ENCODE measurements around the gene ANO3.
"Not testable (repeated sequence)": the region's sequence is repeated elsewhere in the genome, so short reads cannot be mapped to it uniquely, and the experiment has no call there.

The ANO3 gene

DNA sequence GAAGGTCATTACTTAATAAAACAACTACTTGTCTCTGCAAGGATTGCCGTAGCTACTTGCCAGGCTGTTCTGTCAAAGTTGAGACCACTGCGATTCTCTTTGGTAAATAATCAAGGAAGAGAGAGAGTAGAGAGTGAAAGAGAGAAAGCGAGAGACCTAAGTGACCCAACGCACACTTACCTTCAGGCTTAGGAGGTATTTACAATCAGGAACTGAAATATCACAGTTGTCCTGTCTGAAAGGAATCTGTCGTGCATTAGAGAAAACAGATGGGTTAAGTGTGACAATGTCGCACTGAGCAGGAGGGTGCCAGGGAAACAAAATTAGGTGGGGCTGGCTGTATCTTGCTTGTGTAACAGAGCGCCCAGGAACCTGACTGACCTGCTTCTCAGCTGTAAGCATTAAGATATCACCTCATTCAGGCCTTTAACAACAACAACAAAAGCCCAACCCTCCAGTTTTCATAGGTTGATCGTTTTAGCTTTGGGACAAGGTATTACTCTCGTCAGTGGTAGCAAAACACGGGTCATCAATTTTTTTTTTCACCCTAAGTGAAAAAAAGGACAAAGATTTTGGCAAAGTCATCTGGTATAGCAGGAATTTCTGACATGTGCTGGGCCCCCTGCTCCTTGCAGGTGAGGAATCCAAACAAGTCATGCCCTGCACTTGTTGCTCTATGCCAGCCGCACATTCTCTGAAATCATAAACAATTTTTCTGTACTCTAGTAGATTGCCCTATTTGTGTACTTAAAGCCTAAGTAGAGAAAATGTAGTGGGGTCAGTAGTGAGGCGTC lies 240.1 kb downstream of the ANO3 start, which contains the start of gene MUC15:
Gene MUC15, minus strand, starts transcription at position 403 of the 794 bp plus-strand sequence. CDS start 5,169 bp downstream, outside the sequence.
- no peak for DNase-seq (ENCODE audit: extremely low read depth in 1 of 2, low read depth in 1 of 2)

DNA sequence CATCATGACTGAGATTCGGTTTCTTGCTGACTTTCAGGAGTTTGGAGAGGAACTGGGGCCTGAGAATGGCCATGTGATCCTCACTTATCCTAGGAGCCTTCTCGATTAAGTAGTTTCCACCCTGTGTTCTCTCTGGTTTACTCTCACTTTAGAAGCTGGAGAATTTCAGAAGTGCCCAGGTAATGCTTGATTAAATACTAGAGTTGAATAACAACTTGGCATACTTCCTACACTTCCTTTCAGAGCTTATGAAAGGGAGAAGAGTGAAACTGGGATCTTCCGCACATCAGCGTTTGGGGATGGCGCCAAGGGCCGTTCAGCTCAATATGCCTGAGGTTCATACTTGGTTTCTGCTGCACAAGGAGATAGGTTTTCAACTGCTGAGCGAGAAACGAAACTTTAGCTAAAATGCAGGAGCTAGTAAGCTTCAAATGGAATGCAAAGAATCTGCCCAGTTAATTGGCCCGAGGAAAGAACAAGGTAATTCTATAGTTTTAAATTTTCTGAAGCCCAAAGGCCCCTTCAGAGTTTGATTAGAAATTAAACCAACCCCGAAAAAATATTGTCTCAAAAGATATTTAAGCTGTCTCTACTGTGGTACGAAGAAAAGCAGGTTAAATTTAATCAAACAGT lies 241.0 kb downstream of the ANO3 start:
- no peak for DNase-seq (ENCODE audit: extremely low read depth in 1 of 2, low read depth in 1 of 2)

DNA sequence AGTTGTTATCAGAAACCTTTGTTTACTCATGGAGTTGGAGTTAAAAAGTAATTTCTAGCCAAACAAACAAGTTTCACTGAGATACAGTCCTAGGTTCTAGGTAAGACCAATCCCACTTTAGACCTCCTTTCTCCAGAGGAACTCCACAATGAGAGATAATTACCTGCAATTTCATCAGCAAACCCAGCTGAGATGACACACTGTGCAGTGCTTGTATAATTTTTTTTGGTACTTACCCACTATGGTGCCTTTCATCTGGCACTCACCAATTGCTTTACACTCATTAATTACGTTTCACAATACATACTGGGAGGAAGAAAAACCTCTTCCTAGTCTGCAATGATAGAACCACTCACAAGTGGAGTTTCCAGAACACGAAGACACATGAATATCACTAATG lies 242.0 kb downstream of the ANO3 start:
- DNase-seq (ENCODE audit: extremely low read depth in 1 of 2, low read depth in 1 of 2): no peak

DNA sequence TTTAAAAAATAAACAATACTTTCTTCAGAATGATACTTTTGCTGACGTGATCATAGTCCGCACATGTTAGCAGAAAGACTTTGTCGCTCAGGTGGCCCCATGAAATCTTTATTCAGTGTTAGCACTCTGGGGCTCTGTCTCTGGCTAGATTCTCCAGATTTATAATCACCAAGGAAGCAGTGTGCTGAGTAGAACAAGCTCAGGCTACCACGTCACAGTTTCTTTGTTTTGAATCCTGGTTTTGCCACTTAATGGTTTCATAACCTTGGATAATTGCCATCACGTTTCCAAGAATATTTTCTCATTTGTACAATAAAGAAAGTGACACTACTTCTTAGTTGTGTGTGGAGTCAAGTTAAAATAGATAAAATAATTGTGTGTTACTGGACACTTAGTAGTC lies 244.0 kb downstream of the ANO3 start:
- no peak for DNase-seq (ENCODE audit: extremely low read depth in 1 of 2, low read depth in 1 of 2)

DNA sequence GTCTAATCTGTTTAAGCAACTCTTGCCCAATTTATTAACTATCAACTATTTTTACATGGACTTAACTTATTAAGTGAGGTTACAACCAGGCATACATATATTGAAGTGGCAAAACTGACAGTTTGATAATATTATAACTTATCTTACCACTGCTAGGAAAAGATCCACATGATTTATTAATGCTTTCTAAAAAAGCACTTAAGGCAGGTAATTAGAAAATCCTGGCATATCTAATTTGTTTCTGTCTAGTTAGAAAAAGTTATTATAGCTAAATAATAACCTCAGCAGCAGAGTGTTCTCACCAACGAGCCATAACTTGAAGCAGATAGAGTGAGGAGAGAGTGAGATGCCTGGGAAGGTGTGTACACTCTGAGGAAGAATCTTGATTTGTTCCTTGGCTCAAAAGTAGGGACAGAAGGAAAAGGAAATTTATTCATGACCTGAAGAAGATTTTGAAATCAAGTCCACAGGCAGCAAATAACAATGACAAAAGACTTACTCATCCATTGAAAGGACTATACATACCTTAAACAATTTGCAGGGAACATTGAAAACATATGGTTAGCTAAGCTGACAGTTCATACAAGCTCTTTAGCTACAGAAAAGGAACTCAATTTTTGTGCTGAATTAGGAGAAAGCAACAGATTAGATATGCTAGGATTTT lies 247.2 kb downstream of the ANO3 start:
- DNase-seq (ENCODE audit: extremely low read depth in 1 of 2, low read depth in 1 of 2): no peak

DNA sequence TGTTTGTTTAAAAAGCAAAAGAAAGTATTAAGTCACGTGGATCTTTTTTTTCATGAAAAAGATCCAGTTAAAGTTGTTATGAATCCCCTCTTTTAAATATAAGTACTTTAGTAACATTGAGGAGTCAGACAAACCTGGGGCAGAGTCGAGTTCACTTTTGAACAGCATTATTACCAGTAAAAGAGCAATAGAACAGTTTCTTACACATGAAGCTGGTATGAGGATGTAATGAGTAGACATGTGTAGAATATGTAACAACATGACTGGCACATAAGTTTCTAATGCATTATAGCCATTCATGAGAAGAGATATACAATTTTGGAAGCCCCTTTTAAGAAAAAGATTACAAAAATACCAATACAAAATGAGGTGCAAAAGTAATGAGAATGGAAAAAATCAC lies 247.8 kb downstream of the ANO3 start:
- DNase-seq (ENCODE audit: extremely low read depth in 1 of 2, low read depth in 1 of 2): no peak

DNA sequence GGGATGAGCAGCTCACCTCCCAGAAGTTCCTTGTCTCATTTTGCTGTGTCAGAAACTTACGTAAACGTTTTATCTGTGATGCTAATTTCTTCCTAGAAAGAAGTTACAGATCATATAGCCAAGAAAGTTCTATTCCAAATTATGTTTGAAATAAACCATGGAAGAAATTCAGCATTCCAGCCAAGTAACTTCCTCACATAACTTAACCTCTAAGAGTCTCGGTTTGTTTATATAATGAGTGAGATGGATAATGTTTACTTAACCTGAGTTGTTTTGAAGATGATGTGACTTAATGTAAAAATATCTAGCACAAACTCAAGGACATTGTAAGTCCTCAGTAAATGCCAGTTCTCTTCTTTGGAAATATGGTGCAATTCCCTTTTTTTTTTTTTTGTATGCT lies 249.0 kb downstream of the ANO3 start:
- DNase-seq (ENCODE audit: extremely low read depth in 1 of 2, low read depth in 1 of 2): no peak

DNA sequence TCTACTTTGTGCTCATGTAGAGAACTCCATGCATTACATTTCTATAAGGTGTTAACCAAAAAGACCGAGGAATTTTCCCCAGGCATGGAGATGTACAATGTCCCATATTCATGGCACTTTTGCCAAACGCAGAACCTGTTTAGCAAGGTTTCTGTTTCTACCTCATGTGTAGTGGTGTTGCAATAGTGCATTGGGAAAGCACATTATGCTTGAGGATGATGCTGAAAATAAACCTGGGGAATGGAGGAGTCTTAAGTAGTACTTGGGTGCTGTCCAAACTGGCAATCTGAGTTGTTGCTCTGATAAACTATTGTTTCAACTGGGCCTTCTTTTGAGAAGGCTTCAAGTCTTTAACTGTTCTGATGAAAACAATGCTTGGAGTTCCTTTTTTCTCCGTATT lies 251.6 kb downstream of the ANO3 start:
- DNase-seq (ENCODE audit: extremely low read depth in 1 of 2, low read depth in 1 of 2): no peak

DNA sequence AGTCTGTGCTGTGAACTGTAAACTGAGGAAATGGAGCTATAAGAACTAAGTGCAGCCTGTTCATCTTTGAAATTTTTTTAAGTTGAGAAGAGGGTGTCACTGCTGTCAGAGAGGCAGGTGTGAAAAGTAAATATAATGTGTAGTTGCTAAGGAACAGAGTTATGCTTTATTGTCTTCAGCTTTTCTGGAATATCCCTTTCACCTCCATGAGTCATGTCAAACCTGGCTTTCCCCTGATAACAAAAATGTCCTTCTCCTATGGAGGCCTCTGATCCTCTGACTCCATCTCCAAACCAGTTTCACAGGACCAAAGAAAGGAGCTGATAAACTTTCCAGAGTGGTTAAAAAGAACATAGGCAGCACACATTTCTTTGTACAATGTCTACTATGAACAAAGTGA lies 252.9 kb downstream of the ANO3 start:
- no peak for DNase-seq (ENCODE audit: extremely low read depth in 1 of 2, low read depth in 1 of 2)

DNA sequence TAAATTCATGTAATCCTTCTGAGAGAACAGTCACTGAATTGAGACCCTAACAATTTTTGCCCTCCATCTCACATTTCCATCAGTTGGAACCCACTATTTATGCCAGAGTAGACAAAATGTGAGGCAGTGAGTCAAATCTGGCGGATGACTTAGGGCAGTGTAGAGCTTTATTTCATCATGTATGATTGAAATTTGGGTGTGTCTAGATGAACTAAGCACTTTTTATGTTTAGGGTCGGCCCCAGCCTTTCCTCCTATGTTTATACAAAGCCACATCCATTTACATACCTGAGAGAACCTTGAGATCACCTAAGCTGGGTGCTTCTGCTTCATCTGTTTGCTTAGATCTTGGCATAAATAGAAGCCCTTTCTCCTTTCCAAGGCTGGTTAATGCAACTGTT lies 255.1 kb downstream of the ANO3 start:
- DNase-seq (ENCODE audit: extremely low read depth in 1 of 2, low read depth in 1 of 2): no peak

DNA sequence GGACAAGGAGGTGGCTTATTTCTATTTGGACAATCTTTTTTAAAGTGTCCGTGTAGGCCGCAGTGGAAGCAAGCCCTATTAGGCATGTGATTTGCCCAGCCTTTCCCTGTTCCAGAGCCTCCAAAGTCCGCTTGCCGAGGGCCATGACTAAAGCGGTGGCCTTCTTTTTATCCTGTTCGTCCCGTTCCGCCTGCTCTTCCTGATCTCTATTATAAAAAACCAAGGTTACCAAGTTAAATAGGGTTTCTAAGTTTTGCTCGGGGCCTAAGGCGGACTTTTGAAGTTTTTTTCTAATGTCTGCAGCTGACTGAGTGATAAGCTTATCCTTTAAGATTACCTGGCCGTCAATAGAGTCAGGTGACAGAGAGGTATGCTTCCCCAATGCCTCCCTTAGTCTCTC lies 261.8 kb downstream of the ANO3 start:
- no peak for DNase-seq (ENCODE audit: extremely low read depth in 1 of 2, low read depth in 1 of 2)

DNA sequence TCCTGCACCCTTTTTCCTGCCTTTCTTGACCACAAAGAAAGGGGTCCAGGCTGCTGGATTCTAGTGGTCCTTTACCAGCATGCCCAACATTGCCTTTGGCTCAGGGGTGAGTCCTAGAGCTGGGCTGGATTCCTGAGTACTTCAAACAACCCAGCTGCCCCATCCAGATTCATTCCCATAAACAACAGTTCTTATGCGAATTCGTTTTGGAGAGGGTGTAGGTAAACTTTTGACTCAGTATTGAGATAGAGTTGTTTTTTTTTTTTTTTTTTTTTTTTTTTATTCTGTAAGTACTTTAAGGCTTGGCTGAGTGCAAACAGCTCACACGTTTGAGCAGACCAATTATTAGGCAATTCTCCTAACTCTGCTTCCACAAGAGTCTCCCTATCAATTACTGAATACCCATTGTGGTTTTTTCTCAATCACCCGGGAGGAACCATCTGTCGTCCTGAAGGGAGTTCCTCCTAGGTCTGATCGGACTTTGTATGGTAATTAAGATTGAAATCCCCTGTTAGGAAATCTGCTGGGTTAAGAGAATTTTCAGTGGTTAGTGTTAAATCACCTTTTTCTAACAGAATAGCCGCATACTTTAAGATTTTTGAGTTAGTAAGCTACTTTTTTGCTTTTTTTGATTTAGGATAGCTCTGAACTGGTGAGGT lies 263.4 kb downstream of the ANO3 start:
- not testable (repeated sequence) for DNase-seq (ENCODE audit: extremely low read depth in 1 of 2, low read depth in 1 of 2)

DNA sequence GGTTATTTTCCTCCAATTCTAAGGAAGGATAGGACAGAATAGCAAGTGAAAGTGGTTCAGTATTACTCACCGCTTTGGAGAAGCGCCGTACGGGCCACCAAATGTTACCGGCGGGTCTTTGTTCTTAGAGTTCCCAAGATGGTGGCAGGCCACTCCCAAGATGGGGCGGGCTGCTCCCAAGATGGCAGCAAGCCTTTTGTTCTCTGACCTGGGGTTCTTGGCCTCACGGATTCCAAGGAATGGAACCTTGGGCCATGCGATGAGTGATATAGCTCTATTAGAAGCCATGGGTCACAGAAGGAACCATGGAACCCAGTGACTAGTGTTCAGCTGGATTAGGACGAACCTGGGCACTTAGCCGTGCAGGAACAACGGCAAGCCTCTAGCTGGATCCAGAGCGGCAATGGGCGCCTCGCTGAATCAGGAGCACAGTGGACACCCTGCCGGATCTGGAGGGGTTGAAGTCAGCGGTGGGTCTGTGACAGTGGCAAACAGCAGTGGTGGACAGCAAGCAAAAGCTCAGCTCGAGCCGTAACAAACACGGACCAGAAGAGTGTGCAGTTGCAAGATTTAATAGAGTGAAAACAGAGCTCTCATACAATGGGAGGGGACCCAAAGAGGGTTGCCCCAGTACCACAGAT lies 265.2 kb downstream of the ANO3 start:
- DNase-seq (ENCODE audit: extremely low read depth in 1 of 2, low read depth in 1 of 2): not testable (repeated sequence)

DNA sequence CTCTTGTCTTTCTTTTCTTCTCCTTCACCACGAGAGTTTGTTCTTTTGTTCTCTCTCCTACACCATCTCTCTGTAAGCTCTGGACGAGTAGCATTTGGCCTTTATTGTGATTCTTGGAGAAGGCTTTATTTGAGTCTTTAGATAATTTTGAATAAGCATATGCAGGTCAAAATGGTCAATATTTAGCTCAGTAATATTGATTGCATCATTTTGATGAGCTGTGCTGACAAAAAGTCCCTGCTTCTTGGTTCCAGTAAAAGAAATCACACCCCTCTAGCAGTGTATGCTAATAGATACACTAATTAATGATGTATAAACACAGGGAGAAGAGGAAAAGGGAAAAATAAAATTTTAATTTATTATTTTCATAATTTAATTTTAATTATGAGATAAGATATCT lies 266.0 kb downstream of the ANO3 start:
- no peak for DNase-seq (ENCODE audit: extremely low read depth in 1 of 2, low read depth in 1 of 2)

DNA sequence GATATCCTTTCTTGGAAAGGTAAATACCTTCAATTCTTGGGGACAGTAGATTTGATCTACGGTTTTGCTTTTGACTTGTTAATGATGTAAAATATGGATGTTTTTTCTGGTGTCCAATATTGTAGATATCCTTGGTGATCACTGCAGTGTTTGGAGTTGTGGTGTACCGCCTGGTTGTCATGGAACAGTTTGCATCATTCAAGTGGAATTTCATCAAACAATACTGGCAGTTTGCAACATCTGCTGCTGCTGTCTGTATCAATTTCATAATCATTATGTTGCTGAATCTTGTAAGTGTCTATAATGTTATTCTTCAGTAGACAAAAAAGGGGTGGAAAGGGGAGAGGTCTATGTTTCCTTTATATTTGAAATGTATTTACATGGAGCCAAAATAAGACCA lies 267.5 kb downstream of the ANO3 start:
- no peak for DNase-seq (ENCODE audit: extremely low read depth in 1 of 2, low read depth in 1 of 2)

DNA sequence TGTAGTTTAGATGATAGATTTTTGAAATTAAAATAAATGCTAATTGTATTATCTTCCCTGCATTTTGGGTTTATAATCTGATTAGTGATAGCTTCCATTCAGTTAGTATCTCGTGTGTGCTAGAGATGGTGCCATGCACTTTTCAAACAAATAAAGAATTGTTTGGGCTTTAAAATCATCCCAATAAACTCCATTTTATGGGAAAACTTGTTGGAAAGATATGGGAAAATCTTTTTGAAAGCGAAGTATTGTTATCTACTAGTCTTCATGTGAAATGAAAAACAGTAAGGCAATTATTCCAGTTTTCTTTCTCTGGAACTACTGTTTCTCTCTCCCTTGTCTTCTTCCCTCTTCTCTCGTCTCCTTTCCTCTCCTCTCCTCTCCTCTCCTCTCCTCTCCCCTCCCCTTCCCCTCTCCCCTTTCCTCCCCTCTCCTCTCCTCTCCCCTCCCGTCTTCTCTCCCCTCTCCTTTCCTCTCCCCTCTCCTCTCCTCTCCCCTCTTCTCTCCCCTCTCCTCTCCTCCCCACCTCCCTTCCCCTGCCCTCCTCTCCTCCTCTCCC lies 268.0 kb downstream of the ANO3 start:
- DNase-seq (ENCODE audit: extremely low read depth in 1 of 2, low read depth in 1 of 2): no peak

DNA sequence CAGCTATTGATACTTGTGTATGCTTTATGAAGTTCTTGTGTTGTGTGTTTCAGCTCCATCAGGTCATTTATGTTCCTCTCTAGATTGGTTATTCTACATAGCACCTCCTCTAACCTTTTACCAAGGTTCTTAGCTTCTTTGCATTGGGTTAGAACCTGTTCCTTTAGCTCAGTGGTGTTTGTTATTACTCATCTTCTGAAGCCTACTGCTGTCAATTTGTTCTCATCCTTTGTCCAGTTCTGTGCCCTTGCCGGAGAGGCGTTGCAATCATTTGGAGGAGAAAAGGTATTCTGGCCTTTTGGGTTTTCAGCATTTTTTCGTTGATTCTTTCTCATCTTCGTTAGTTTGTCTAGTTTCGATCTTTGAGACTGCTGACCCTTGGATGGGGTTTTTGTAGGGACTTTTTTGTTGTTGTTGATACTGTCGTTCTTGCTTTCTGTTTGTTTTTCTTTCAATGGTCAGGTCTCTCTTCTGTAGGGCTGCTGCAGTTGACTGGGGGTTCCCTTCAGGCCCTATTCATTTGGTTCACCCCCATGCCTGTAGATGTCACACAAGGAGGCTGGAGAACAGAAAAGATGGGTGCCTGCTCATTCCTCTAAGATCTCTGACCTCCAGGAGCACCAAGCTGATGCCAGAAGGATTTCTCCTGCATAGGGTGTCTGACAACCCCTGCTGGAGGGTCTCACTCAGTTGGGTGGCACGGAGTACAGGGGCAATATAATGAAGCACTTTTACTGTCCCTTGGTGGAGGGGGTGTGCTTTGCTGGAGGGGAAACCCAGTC lies 276.0 kb downstream of the ANO3 start:
- DNase-seq (ENCODE audit: extremely low read depth in 1 of 2, low read depth in 1 of 2): no peak

DNA sequence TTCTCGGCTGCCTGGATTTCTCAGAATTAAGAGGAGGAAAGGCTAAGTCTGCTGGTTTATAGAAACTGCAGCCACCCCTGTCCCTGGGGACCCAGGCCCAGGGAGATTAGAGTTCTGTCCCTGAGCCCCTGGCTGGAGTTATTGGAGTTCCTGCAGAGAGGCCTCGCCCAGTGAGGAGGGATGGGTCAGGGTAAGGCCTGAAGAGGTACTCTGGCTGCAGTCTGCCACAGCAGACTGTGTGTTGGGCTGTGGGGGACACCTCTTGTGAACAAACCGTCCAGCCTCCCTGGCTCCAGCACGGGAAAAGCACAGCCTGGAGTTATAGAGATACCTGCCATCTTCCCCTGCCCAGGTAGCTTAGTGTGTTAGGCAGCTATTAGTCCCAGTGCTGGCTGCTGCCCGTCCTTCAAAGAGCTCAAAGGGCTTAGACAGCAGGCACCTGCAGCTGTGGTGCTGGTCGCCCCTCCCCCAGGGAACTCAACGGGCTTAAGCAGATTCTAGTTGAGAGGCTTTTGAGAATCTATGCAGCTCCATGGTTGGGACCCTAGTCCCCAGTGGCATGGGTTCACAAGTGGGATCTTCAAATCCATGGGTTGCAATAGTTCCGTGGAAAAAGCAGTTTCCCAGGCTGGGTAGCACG lies 276.7 kb downstream of the ANO3 start:
- DNase-seq (ENCODE audit: extremely low read depth in 1 of 2, low read depth in 1 of 2): no peak

DNA sequence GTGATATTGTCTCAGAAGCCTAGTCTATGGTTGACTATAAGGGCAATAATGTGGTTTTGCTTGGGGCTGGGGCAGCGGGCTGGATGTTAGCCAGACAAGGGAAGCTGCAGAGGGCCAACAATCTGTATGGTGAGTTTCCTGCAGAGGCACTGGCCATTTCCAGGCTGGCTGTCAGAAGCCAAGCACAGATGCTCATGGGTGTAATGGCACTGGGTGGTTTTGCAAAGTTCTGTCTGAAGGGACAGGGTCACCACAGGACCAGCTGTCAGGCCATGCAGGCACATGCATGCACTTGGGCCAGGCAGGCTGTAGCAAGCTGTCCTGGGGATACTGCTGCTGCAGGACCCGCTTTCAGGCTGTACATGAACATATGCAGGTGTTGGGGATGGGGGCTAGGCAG lies 281.8 kb downstream of the ANO3 start:
- DNase-seq (ENCODE audit: extremely low read depth in 1 of 2, low read depth in 1 of 2): no peak

Measured in activated CD8-positive, alpha-beta memory T cell treated with anti-CD3 and anti-CD28 coated beads for 1 hour (primary cell).